Stimulated activated CD4-positive, alpha-beta T cell treated with anti-CD3 and anti-CD28 coated beads, Interleukin-4, amount 100 ng/mL, for 1 hour (primary cell): ENCODE data around the gene MIB2.
A peak's percentile ranks its signal among the peaks of the same experiment; 100 is the strongest.
"Not testable (repeated sequence)": the region's sequence is repeated elsewhere in the genome, so short reads cannot be mapped to it uniquely, and the experiment has no call there.

Experiments used
- DNase-seq: peaks from one replicate; pipeline ENCODE4 v3.0.0-alpha.2; 2020

MIB2 gene

DNA sequence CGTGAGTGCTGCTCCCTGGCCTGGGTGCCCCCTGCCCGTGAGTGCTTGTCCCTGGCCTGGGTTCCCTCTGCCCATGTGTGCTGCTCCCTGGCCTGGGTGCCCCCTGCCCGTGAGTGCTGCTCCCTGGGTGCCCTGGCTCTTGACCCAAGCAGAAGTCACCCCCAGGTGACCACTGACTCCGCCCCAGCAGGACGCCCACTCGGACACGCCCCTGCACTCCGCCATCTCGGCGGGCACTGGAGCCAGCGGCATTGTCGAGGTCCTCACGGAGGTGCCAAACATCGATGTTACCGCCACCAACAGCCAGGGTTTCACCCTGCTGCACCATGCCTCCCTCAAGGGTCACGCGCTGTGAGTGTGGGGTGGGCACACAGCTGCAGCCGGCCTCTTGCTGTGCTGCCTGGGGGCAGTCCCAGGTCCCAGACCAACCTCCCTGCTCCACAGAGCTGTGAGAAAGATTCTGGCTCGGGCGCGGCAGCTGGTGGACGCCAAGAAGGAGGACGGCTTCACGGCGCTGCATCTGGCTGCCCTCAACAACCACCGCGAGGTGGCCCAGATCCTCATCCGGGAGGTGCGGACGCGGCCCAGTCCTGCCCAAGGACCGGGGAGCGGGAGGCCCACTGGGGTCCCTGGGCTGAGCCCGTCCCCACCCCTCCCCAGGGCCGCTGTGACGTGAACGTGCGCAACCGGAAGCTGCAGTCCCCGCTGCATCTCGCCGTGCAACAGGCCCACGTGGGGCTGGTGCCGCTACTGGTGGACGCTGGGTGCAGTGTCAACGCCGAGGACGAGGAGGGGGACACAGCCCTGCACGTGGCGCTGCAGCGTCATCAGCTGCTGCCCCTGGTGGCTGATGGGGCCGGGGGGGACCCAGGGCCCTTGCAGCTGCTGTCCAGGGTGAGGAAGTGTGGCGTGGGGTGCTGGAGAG is 12.8 kb downstream of the MIB2 start:
- no peak for DNase-seq

DNA sequence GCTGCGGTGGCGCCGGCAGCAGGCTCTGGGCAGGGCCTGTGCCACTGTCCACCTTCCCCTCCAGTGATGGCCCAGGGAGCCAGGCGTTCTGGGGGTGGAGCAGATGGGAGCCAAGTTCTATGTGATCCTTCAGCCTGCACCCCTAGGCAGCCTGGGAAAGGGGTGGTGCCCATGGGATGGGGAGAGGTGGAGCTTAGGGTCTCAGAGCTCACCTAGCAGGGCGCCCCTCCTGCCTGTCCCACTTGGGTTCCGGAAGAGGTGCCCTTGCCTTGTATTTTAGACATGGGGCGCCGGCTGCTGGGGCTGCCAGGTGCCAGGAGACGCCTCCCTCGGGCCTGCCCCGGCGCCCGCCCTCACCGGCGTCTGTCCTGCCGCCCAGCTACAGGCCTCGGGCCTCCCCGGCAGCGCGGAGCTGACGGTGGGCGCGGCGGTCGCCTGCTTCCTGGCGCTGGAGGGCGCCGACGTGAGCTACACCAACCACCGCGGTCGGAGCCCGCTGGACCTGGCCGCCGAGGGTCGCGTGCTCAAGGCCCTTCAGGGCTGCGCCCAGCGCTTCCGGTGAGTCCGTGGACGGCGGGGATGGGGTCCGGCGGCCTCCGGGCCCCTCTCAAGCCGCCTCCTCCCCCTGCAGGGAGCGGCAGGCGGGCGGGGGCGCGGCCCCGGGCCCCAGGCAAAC is 13.6 kb downstream of the MIB2 start:
- peak; percentile 49 for DNase-seq

DNA sequence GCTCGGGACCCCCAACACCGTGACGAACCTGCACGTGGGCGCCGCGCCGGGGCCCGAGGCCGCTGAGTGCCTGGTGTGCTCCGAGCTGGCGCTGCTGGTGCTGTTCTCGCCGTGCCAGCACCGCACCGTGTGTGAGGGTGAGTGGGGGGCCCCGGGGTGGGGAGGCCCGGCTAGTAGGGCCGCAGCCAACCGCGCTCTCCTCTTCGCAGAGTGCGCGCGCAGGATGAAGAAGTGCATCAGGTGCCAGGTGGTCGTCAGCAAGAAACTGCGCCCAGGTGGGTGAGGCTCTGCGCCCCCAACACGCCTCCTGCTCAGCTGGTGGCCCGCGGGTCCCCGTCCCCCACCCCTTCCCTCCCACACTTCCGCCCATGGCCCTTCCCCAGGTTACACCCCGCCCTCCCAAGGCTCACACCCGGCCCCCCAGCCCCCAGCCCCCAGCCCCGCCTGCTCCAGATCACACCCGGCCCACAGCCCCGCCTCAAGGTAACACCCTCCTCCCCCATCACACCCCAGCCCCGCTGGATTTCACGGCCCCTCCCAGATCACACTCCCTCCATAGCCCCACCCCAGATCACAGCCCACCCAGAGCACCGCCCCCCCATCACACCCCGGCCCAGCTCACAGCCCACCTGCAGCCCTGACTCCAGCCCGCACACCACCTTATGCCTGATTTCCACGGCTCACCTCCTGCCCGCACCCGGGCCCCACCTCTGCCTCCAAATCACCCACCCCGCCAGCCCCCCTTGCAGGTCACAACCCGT is 14.3 kb downstream of the MIB2 start:
- DNase-seq = peak; percentile 63

DNA sequence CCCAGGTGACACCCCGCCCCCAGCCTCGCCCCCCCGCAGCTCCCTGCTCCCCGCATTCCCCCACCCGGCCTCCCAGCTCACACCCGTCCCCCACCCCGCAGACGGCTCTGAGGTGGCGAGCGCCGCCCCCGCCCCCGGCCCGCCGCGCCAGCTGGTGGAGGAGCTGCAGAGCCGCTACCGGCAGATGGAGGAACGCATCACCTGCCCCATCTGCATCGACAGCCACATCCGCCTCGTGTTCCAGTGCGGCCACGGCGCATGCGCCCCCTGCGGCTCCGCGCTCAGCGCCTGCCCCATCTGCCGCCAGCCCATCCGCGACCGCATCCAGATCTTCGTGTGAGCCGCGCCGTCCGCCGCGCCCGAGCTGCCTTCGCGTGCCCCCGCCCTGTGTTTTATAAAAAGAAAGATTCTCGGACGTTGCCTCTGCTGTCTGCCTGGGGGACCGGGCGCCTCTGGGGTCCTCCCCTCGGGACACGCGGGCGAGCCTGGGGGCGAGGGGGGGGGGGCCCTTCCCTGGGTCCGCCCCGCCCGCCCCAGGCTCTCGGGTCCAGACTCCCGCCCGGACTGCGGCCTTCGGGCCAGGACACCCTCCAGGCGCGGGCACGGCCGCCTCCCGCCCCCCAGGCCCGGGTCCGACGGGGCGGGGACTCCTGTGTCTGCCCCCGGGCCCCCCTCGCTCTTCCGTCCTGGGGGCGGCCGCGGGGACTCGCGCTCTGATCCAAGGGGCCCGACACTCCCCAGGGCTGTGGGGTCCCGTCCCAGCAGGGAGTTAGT is 15.1 kb downstream of the MIB2 start:
- DNase-seq = peak; percentile 90

DNA sequence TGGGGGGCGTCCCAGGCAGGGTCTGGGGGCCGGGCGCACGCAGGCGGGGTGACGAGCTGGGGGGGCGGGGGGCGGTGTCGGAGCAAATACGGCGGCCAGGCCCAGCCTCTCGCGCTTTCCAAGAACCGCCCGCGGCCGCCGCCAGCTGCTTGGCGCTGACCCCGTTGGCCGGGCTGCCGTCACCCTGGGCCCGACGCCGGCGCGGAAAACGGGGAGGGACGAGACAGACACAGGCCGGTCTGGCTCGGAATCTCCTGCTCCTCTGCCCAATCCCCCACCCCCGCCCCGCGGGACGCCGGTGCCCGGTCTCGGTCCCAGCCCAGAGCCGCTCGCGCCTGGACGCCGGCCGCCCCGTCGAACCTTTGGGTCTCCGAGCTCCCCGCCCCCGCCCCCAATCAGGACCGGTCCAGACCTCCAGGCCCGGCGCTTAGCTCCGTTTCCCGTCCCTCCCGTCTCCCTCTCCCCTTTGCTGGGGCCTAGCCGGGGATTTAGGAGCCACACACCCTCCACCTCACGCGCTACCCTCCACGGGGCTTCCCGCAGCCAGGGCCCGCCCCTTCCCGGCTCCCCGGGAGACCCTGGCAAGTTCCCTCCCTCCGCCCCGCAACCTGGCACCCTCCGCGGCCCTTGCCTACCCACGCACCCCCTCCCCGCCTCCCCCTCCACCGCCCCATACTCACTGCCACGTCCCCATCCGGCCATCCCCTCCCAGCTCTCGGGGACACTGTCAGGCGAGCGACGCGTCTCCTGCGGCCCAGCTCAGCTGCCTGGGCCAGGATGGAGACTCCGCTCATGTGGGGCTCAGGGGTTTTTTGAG is 15.9 kb downstream of the MIB2 start:
- DNase-seq = peak; percentile 37

DNA sequence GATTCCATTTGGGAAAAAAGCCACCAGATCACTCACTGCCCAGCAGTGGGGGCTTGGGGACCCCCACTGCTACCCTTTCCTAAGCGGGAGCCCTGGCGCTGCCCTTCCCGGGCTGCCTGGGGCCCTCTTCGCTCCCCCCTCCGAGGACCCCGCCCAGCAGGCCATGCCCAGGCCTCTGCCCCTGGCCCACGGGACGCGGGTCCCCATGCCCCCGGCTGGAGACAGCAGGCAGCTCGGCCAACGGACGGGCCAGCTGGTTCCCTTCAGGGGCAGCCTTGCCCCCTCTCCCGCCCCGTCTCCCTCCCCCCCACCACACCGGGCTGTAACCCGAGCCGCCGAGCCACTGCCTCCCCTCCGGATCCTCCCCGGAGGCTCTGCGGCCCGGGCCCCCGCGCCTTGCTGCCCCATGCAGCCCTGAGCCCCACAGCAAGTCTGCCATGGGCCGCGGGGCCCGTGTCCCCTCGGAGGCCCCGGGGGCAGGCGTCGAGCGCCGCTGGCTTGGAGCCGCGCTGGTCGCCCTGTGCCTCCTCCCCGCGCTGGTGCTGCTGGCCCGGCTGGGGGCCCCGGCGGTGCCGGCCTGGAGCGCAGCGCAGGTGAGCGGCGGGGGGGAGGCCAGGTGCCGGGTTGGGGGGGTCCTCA is 16.6 kb downstream of the MIB2 start, which contains the start of gene MMP23B:
MMP23B (plus strand) TSS at position 392 of the 639 bp plus-strand sequence; CDS start at position 438, 46 bp downstream.
- no peak for DNase-seq

DNA sequence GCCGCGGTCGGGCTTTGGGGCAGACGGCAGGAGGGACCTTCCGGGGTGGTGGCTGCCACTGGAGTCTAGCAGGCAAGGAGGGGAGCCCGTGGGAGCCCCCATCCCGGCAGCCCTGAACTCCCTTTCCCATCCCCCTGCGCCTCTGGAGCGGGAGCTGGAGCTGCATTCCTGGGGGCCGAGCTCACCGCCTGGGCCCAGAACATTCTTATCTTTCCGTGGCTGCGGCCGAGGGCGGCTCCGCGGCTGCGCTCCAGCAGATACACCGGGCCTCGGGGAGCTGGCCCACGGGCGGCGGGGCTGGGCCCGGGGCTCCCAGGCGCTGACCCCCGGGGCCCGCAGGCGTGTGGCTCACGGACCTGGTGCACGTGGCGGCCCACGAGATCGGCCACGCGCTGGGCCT is 18.1 kb downstream of the MIB2 start:
- not testable (repeated sequence) for DNase-seq

DNA sequence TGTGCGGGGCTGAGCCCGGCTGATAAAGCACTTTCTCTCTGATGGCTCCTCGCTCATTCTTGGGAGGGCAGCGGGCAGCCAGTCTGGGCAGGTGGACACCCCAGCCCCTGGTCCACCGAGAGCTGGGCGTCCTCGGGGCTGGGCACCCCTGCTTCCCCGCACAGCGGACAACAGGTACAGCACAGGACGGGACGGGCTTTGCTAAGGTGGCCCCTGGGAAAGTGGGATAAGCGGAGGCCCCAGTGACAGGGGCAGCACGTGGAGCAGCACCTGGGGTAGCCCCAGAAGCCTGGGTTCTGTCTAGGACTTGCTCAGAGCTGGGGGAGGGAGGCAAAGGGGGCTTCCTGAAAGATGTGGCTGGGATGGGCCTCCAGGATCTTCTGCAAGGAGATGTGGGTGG is 19.3 kb downstream of the MIB2 start:
- not testable (repeated sequence) for DNase-seq

DNA sequence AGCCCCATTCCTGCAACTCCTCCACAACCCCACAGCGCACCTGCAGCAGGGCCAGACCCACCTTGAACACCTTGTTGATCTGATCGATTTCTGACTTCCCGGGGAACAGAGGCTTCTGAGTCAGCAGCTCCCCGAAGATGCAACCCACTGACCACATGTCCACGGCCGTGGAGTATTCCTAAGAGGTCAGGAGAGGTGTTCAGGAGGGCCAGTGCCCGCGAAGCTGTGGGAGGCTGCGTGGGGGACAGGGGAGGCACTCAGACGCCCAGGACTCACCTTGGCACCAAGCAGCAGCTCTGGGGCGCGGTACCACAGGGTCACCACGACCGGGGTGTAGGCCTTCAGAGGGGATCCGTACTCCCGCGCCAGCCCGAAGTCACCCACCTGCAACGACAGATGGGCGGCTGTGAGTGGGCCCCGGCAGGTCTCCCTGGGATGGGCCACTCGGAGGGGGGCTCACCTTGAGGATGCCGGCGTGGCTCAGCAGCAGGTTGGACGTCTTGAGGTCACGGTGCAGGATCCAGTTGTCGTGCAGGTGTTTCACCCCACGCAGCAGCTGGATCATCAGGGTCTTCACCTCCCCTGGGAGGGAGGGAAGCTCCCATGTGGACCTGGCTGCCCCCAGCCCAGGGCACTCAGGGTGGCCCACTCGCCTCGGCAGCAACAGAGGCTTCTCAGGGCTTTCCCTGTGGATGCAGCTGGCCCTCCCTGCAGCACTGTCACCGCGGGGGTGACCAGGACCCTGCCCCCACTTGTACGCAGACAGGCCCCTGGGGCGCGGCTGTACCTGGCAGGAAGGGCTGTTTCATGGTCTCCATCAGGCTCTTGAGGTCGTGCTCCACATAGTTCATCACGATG is 21.6 kb downstream of the MIB2 start:
- not testable (repeated sequence) for DNase-seq

DNA sequence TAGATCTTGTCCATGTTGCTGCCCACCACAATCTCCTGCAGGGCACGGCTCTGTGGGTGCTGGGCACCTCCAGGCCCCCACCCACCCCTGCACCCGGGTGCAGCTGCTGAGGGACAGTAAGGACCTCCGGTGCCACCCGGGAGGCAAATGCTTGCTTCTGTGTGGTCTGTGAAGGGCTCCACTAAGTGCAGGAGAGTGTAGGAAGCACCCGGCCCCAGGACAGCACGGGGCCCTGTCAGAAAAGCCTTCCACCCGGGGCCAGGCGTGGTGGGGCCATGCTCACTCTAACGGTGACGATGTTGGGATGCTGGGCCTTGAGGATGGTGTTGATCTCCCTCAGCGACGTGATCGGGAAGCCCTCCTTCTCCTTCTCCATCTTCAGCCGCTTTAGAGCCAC is 22.2 kb downstream of the MIB2 start:
- not testable (repeated sequence) for DNase-seq

DNA sequence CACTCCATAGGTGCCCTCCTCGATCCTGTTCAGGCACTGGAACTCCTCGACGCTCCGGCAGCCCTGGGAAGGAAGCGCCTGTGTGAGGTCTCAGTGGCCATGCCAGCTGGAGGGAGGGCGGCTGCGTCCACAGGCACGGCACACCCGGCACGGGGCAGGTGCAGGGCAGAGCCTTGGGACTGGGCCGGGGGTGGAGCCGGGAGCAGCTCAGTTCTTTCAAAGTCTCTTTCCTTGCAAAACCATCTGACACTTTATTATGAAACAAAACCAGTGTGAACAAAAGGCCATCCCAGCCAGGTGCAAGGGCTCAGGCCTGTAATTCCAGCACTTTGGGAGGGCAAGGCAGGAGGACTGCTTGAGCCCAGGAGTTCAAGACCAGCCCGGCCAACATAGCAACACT is 23.2 kb downstream of the MIB2 start:
- not testable (repeated sequence) for DNase-seq

DNA sequence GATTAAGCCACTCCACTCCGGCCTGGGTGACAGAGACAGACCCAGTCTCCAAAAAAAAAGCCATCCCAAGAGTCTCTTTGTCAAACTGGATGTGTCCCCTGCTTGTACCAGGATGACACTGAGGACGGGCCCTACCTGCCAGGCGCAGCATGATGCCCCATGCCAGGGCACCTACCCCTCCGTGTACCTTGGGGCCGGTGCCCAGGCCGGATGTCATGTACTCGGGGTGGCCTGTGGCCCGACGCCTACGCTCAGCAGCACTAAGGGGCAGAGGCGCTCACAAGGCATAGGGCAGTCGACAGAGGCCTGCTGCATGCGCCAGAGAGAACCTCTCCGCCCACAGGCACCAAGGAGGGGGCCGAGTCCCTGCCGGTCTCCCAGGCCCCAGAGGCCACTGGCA is 24.1 kb downstream of the MIB2 start:
- not testable (repeated sequence) for DNase-seq

DNA sequence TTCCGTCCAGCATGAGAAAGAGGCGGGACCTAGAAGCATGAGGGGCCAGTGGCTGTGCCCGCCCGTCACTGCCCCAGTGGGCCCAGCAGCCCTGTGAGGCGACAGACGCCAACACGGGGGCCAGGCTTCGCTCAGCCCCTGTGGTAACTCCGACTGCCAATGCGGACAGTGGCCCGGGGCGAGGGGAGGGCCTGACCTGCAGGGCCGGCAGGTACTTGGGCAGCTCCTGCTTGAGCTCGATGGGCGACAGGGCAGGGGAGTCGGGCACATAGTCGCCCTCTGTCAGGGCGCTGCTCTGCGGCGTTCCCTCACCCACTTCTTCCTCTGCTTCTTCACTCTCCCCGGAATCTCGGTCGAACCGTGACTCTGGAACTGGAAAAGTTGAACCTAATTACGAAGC is 24.8 kb downstream of the MIB2 start:
- DNase-seq = not testable (repeated sequence)

DNA sequence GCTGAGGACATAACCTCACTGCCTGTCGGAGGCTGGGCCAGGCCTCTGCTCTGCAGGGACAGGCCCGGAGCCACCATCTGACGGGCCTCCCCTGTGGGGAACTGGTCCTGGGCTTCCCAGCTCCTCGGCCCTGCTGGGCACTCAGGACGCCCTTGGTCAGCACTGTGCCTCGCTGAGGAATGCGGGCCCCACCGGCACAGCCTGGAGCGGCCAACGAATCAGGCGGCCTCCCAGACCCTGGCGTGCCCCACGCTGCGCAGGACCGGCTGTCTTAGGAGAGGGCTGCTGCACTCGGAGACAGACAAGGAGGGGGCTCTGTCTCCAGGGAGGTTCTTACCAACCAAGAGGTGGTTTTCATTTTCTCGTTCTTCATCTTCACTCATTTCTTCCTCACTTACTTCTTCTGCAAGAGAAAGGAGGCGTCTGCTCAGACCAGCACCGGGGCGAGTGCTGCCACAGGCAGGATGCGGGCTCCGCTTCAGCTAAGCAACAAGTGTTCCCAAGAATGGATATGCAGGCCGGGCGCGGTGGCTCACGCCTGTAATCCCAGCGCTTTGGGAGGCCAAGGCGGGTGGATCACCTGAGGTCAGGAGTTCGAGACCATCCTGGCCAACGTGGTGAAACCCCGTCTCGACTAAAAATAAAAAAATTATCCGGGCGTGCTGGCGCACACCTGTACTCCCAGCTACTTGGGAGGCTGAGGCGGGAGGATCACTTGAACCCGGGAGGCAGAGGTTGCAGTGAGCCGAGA is 25.6 kb downstream of the MIB2 start:
- DNase-seq = not testable (repeated sequence)

DNA sequence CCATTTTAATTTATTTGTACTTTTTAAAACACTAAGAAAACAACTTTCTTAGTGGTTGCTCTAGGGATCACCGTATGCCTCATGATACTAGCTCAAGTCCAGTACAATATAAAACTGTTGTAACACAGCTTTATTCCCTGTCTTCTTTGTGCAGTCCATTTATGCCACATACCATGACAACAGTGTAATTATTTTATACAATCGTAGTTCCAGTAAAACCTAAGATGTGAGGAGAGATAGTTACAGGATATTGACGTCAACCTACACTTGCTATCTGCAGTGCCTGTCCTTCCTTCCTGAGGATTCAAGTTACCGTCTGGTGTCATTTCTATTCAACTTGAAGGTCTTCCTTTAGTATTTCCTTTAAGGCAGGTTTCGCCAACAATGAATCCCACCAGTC is 31.0 kb downstream of the MIB2 start:
- DNase-seq = not testable (repeated sequence)

DNA sequence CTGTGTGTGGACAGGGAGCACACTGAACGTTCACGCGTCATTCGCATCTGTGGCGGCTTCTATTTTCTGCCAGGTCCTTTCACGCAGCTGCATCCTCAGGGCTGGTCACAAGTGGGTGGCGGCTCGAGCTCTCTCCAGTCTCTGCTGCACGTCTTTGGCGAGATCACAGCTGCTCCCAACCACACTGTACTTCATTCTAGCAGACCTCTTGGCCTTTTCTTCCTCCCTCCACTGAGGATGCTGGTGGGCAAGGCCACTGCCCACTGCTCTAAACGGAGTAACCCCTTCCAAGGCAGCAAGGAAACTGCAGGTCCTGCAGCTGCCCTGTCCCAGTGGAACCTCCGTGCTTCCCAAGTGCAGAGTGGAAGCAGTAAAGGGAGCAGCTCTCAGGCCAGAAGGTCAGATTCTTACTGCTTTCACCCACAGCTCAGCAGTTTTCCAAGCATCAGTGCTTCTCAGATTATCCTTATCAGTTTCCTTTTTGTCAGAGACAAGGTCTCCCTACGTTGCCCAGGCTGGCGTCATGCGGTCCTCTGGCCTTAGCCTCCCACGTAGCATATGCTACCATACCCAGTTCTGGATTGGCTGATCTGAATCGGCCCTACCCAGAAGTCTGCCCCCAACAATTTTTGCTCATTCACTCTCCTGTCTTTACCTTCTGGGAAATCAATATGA is 32.4 kb downstream of the MIB2 start:
- not testable (repeated sequence) for DNase-seq

DNA sequence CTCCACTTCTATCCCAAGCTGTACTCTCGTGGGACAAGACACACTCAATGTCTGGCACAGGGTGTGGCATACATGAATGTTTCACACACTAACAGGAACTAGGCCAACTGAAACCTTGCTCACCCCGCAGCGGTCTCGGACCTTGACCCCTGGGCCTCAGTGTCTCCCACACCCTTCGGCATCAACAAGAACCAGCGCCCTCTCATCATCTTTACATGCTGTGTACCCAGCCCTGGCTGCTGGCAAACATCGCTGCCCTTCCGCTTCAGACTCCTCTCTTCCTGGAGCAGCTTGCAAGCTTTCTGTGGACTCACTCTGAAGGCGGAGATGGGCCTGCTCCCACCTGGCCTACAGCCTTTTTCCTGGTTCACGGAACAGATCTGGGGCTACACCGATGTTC is 33.0 kb downstream of the MIB2 start:
- DNase-seq = not testable (repeated sequence)
